H9 (cell line): ENCODE measurements around the gene FAM3C. TPM values are rescaled to one million over a fixed set of nuclear protein-coding genes. Genes with fewer than 3 reads are reported as not detected.

Experiments
- DNase-seq: peaks from one replicate; pipeline ENCODE4 v3.0.0-alpha.2; 2017
- H2AFZ ChIP-seq: one replicate; pipeline ENCODE4 v1.6.1; 2013; ENCODE audit warnings: mild to moderate bottlenecking, low read length, control low read depth, moderate library complexity
- H2AK5ac ChIP-seq: 2 replicates; pipeline ENCODE4 v1.6.1; 2013; ENCODE audit warnings: low read length, control low read depth, mixed read lengths; ENCODE audit not compliant: insufficient read length
- H2BK120ac ChIP-seq: one replicate; pipeline ENCODE4 v1.6.1; 2013; ENCODE audit warnings: low read depth, mild to moderate bottlenecking, low read length, control low read depth, inconsistent platforms; ENCODE audit not compliant: poor library complexity, severe bottlenecking
- H2BK12ac ChIP-seq: 2 replicates; pipeline ENCODE4 v1.6.1; 2013; ENCODE audit warnings: low read length, control low read depth, mixed read lengths, low read depth; ENCODE audit not compliant: insufficient read length
- H2BK15ac ChIP-seq: 2 replicates; pipeline ENCODE4 v1.6.1; 2013; ENCODE audit warnings: low read depth, low read length, control low read depth
- H2BK20ac ChIP-seq: one replicate; pipeline ENCODE4 v1.6.1; 2013; ENCODE audit warnings: low read depth, mild to moderate bottlenecking, low read length, control low read depth, inconsistent platforms; ENCODE audit not compliant: poor library complexity, severe bottlenecking
- H2BK5ac ChIP-seq: 2 replicates; pipeline ENCODE4 v1.6.1; 2013; ENCODE audit warnings: low read length, control low read depth, mixed read lengths; ENCODE audit not compliant: insufficient read length
- H3K14ac ChIP-seq: 2 replicates; pipeline ENCODE4 v1.6.1; 2013; ENCODE audit warnings: low read length, control low read depth; ENCODE audit not compliant: insufficient read depth
- H3K18ac ChIP-seq: 2 replicates; pipeline ENCODE4 v1.6.1; 2013; ENCODE audit warnings: low read depth, mild to moderate bottlenecking, mixed read lengths, low read length, control low read depth; ENCODE audit not compliant: insufficient read length
- H3K23ac ChIP-seq: 2 replicates; pipeline ENCODE4 v1.6.1; 2013; ENCODE audit warnings: low read length, control low read depth, mixed read lengths, low read depth; ENCODE audit not compliant: insufficient read length
- H3K23me2 ChIP-seq: 2 replicates; pipeline ENCODE4 v1.6.1; 2013; ENCODE audit warnings: low read depth, mild to moderate bottlenecking, mixed read lengths, low read length, control low read depth; ENCODE audit not compliant: insufficient read length, poor library complexity, severe bottlenecking
- H3K27ac ChIP-seq: 2 replicates; pipeline ENCODE4 v1.5.1; 2013; ENCODE audit warnings: low read length, control low read depth, mixed read lengths, low read depth; ENCODE audit not compliant: insufficient read length
- H3K27me3 ChIP-seq: 2 replicates; pipeline ENCODE4 v1.6.1; 2013; ENCODE audit warnings: low read length, control low read depth, inconsistent platforms; ENCODE audit not compliant: insufficient read depth
- H3K4ac ChIP-seq: 2 replicates; pipeline ENCODE4 v1.6.1; 2013; ENCODE audit warnings: low read depth, mild to moderate bottlenecking, control low read depth, inconsistent platforms, low read length, moderate library complexity
- H3K4me1 ChIP-seq: 2 replicates; pipeline ENCODE4 v1.6.1; 2013; ENCODE audit warnings: low read length, control low read depth, inconsistent platforms; ENCODE audit not compliant: insufficient read depth
- H3K4me2 ChIP-seq: 2 replicates; pipeline ENCODE4 v1.6.1; 2013; ENCODE audit warnings: low read length, control low read depth, mixed read lengths; ENCODE audit not compliant: insufficient read length, insufficient read depth
- H3K56ac ChIP-seq: 2 replicates; pipeline ENCODE4 v1.6.1; 2013; ENCODE audit warnings: low read depth, mild to moderate bottlenecking, mixed read lengths, low read length, control low read depth; ENCODE audit not compliant: insufficient read length
- H3K79me1 ChIP-seq: 2 replicates; pipeline ENCODE4 v1.6.1; 2013; ENCODE audit warnings: low read depth, mild to moderate bottlenecking, moderate library complexity, low read length, control low read depth, inconsistent platforms; ENCODE audit not compliant: insufficient read depth, poor library complexity, severe bottlenecking
- H3K79me2 ChIP-seq: 2 replicates; pipeline ENCODE4 v1.6.1; 2013; ENCODE audit warnings: low read length, control low read depth, inconsistent platforms; ENCODE audit not compliant: insufficient read depth
- H3K9ac ChIP-seq: 2 replicates; pipeline ENCODE4 v1.6.1; 2013; ENCODE audit warnings: low read length, control low read depth, mixed read lengths; ENCODE audit not compliant: insufficient read length; ENCODE audit errors: extremely low read depth
- H3K9me3 ChIP-seq: one replicate; pipeline ENCODE4 v1.6.1; 2013; ENCODE audit warnings: low read depth, low read length, inconsistent platforms; ENCODE audit not compliant: control insufficient read depth
- H3T11ph ChIP-seq: one replicate; pipeline ENCODE4 v1.6.1; 2013; ENCODE audit warnings: mild to moderate bottlenecking, low read length, control low read depth, inconsistent platforms
- H4K20me1 ChIP-seq: one replicate; pipeline ENCODE4 v1.6.1; 2013; ENCODE audit not compliant: control insufficient read depth, insufficient read length, insufficient read depth
- H4K5ac ChIP-seq: 2 replicates; pipeline ENCODE4 v1.6.1; 2013; ENCODE audit warnings: low read depth, mild to moderate bottlenecking, mixed read lengths, low read length, control low read depth; ENCODE audit not compliant: insufficient read length
- H4K8ac ChIP-seq: replicated peaks from 2 replicates; pipeline ENCODE4 v1.6.1; 2013; ENCODE audit warnings: low read length, control low read depth, mixed read lengths, low read depth; ENCODE audit not compliant: insufficient read length
- H4K91ac ChIP-seq: 2 replicates; pipeline ENCODE4 v1.6.1; 2013; ENCODE audit warnings: low read depth, mild to moderate bottlenecking, moderate library complexity, mixed read lengths, low read length, control low read depth; ENCODE audit not compliant: insufficient read length
- H3K27ac Mint-ChIP-seq, 3 experiments: 2 replicates in 2 of 3; 3 replicates in 1 of 3; pipeline ENCODE4 v1.8.0; 2020 to 2021; ENCODE audit warnings: mixed read lengths in 3 of 3, mild to moderate bottlenecking in 1 of 3, moderate library complexity in 1 of 3
- H3K27me3 Mint-ChIP-seq: 2 replicates; pipeline ENCODE4 v1.8.0; 2021; ENCODE audit warnings: low read depth, mild to moderate bottlenecking, moderate library complexity, mixed read lengths
- H3K36me3 Mint-ChIP-seq, 3 experiments: 2 replicates in 2 of 3; 3 replicates in 1 of 3; pipeline ENCODE4 v1.8.0; 2020 to 2021; ENCODE audit warnings: low read depth in 3 of 3, mixed read lengths in 3 of 3; ENCODE audit not compliant: insufficient read depth in 1 of 3
- H3K4me1 Mint-ChIP-seq, 2 experiments: 2 replicates each; pipeline ENCODE4 v1.8.0; 2020; ENCODE audit warnings: mixed read lengths in 2 of 2
- H3K4me3 Mint-ChIP-seq, 2 experiments: 2 replicates in 1 of 2; 3 replicates in 1 of 2; pipeline ENCODE4 v1.8.0; 2020 to 2021; ENCODE audit warnings: mild to moderate bottlenecking in 2 of 2, mixed read lengths in 2 of 2, moderate library complexity in 1 of 2
- H3K9me3 Mint-ChIP-seq, 2 experiments: 2 replicates in 1 of 2; 3 replicates in 1 of 2; pipeline ENCODE4 v1.8.0; 2020; ENCODE audit warnings: mild to moderate bottlenecking in 2 of 2, mixed read lengths in 2 of 2, moderate library complexity in 1 of 2
- WGBS: extraction: QIAGEN DNeasy Blood & Tissue Kit; methylation state at CpG from one replicate; pipeline ENCODE4 v1.1.7; 2013; ENCODE audit warnings: missing lambda C conversion rate, low lambda C conversion rate, mixed read lengths; ENCODE audit not compliant: insufficient read length; ENCODE audit errors: extremely low coverage; 5-methylcytosine and 5-hydroxymethylcytosine counted together
- total RNA-seq: library from RNA; stranded (reverse); gene quantifications from 2 replicates; pipeline ENCODE4 v1.2.1, GENCODE V29; 2021
- TF ChIP-seq, protein P1 (sequence below): fragments of 200-600 bp; sonication (generic); conservative IDR thresholded peaks from 3 replicates; pipeline ENCODE4 v1.8.0; 2021; ENCODE audit warnings: antibody characterized with exemption, mild to moderate bottlenecking

FAM3C gene
- total RNA-seq, 1 experiment from 2014 or later: 64.5 TPM

DNA sequence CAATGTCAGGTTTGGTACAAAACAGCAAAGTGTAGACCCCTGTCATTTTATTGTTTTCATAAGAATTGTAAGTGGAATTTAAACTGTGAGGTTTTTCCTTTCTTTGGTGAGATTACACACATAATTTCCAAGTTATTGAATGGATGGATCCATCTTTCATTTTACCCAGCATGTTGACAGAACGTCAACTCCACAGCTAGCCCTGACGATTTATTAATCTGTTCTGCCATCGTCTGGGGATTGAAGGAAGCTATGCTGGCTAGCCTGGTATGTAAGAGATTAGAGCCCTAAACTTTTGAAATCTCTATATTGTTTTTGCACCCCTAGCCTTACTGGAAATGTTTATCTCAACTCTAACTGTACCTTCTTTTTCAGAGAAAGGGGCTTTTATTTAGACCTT, 58.7 kb downstream of the FAM3C start:
- no peak for DNase-seq
- no peak overlapping the region for H3K4ac ChIP-seq
- no peaks in the 10 kb centered on the region for H3K23me2 ChIP-seq
- WGBS: no CpG with 5 or more reads among the region's 3 CpGs
- no peak overlapping the region for H2AK5ac ChIP-seq
- H3K56ac ChIP-seq: no peak overlapping the region
- no peaks in the 10 kb centered on the region for H3K27me3 ChIP-seq
- no peak overlapping the region for H3K18ac ChIP-seq
- H4K20me1 ChIP-seq: no peaks in the 10 kb centered on the region
- no peaks in the 10 kb centered on the region for H3K79me1 ChIP-seq
- no peak overlapping the region for H2BK5ac ChIP-seq
- no peak overlapping the region for H3K14ac ChIP-seq
- H4K8ac ChIP-seq: no peak overlapping the region
- no peak overlapping the region for H3K4me3 Mint-ChIP-seq
- no peaks in the 10 kb centered on the region for H3K4me1 Mint-ChIP-seq
- H3K4me1 ChIP-seq: no peaks in the 10 kb centered on the region
- H4K5ac ChIP-seq: no peak overlapping the region
- no peak overlapping the region for H3K27ac ChIP-seq
- TF ChIP-seq, protein P1, sequence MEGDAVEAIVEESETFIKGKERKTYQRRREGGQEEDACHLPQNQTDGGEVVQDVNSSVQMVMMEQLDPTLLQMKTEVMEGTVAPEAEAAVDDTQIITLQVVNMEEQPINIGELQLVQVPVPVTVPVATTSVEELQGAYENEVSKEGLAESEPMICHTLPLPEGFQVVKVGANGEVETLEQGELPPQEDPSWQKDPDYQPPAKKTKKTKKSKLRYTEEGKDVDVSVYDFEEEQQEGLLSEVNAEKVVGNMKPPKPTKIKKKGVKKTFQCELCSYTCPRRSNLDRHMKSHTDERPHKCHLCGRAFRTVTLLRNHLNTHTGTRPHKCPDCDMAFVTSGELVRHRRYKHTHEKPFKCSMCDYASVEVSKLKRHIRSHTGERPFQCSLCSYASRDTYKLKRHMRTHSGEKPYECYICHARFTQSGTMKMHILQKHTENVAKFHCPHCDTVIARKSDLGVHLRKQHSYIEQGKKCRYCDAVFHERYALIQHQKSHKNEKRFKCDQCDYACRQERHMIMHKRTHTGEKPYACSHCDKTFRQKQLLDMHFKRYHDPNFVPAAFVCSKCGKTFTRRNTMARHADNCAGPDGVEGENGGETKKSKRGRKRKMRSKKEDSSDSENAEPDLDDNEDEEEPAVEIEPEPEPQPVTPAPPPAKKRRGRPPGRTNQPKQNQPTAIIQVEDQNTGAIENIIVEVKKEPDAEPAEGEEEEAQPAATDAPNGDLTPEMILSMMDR: no peak
- no peak overlapping the region for H3K9ac ChIP-seq
- no peak overlapping the region for H3T11ph ChIP-seq
- H3K36me3 Mint-ChIP-seq: no peaks in the 10 kb centered on the region
- H2BK12ac ChIP-seq: no peak overlapping the region
- no peaks in the 10 kb centered on the region for H3K79me2 ChIP-seq
- H3K23ac ChIP-seq: no peak overlapping the region
- H3K27ac Mint-ChIP-seq: no peak overlapping the region
- H2BK120ac ChIP-seq: no peak overlapping the region
- H3K4me2 ChIP-seq: no peak overlapping the region
- H3K27me3 Mint-ChIP-seq: no peaks in the 10 kb centered on the region
- H3K9me3 Mint-ChIP-seq: no peaks in the 10 kb centered on the region
- H4K91ac ChIP-seq: no peak overlapping the region
- no peak overlapping the region for H2AFZ ChIP-seq
- no peaks in the 10 kb centered on the region for H3K9me3 ChIP-seq
- no peak overlapping the region for H2BK15ac ChIP-seq
- no peak overlapping the region for H2BK20ac ChIP-seq
